HT1080 (cell line): ENCODE measurements around the gene CT83. TPM values are rescaled to one million over a fixed set of nuclear protein-coding genes. Genes with fewer than 3 reads are reported as not detected.

Experiments
- DNase-seq: peaks from one replicate; pipeline ENCODE4 v3.0.0-alpha.2; 2015; ENCODE audit warnings: low read depth
- polyA plus RNA-seq, 2 experiments: library from polyadenylated mRNA; depleted of rRNA; stranded (reverse); fragments of >200 nt; gene quantifications; 2 replicates each; pipeline ENCODE4 v1.2.3, GENCODE V29; 2015
- total RNA-seq: library from RNA; depleted of rRNA; stranded (reverse); fragments of >200 nt; shearing (Covaris generic); gene quantifications from 2 replicates; pipeline ENCODE4 v1.2.3, GENCODE V29; 2014; rRNA removed

Gene CT83, protein sequence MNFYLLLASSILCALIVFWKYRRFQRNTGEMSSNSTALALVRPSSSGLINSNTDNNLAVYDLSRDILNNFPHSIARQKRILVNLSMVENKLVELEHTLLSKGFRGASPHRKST
- not detected in 2 replicates for total RNA-seq
- polyA plus RNA-seq (2015; cell fraction: cytosol; rRNA removed): not detected in 2 replicates
- not detected in 2 replicates for polyA plus RNA-seq (2015; cell fraction: nucleus; rRNA removed)

DNA sequence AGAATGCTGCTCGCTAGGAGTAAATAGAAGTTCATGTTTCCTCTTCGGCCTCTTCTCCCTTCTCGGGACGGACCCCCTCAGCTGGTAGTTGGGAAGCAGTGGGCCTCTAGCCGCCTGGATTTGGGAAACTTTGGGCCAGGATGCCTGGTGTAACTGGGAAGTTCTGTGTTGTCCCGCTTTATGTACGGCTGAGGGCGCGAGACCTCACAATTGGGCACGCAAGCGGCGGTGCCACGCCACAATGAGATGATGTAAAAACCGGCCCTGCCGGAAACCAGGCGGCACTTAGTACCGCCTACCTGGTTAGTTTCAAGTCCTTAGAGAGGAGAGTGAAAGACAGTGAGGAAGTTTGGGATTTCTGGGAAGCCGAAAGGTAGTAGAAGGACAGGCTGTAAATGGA lies at the start of gene CT83:
Gene CT83, minus strand, starts transcription at position 155 of the 400 bp plus-strand sequence. Its CDS starts 120 bp downstream, at position 35.
- DNase-seq: no peak

DNA sequence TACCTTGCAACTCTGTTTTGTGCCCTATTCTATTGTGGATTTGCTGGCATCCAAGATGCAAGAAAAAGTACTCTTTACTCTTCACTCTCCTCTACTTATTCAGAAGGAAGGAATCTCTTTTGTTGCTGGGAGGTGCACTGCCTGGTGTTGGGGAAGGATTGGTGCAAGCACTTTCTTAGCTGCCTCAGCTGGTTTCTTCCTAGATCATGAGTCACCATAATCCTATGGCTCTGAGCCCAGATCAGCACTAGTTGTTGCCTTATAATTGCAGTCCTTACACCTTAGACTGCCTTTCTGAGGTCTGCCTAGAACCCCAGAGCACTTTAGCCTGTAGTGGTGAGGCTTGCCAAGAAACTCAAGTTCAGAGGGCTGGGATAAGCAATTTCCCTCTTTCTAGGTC lies 37.0 kb upstream of the CT83 start:
- peak; percentile 59 for DNase-seq

DNA sequence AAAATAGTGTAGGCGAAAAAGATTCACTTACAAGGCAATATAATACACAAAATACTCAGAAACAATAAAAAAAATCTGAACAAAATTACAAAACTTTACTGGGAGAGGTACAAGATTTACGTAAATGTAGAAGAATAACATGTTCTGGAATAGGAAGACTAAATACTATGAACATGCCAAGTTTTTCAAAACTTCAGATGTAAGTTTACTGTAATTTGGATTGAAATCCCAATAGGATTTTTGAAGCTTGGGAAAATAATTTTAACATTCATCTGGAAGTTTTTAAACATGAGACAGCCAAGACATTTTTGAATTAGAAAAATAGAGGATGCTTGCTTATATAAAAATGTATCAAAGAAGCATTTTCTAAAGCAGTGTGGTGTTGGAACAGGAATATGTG lies 30.5 kb upstream of the CT83 start:
- no peak for DNase-seq

DNA sequence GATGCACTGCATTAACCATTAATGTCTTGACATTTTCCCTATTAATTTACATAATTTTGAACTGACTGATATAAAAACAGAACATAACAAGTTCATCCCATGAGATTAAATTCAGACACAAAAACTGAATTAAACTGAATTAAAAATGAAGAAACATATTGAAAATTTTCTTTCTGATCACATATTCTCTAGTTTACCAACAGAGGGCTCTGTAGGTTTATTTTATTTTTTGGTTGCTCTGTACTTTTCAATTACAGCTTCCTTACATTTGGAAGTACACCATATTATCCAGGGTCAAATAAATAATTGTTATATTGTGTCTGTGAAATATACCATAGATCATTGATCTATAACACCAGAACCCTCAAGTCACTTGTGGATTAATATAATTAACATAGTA lies 27.3 kb upstream of the CT83 start:
- no peak for DNase-seq

- DNase-seq: no peak
These were observed 17.3 kb upstream of the CT83 start for GRCh38 chrX:116480059-116480458.

- no peak for DNase-seq
These were observed 13.6 kb downstream of the CT83 start for GRCh38 chrX:116449156-116449555.

DNA sequence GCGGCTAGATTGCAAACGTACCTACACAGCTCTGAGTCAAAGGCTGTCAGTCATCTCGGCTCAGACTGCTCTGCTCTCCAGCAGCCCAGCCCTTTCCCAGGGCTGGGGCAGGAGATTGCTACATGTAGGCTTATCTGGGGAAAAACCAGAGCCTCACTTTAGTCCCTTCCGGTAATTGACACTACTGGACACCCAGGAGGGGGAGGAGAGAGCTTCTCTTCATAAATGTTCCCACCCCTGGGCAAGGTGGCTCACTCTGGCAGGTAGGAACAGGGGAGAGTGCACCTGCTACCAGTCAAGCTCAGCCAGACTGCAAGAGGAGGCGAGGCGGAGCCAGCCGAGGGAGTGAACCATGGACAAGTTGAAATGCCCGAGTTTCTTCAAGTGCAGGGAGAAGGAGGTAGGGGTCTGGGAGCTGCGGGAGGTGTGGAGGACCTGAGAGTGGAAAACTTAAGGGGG lies 26.4 kb downstream of the CT83 start, which contains the start of gene SLC6A14:
Gene SLC6A14, plus strand, starts transcription at position 249 of the 459 bp plus-strand sequence. Its CDS starts 104 bp downstream, at position 353.
- DNase-seq: no peak

DNA sequence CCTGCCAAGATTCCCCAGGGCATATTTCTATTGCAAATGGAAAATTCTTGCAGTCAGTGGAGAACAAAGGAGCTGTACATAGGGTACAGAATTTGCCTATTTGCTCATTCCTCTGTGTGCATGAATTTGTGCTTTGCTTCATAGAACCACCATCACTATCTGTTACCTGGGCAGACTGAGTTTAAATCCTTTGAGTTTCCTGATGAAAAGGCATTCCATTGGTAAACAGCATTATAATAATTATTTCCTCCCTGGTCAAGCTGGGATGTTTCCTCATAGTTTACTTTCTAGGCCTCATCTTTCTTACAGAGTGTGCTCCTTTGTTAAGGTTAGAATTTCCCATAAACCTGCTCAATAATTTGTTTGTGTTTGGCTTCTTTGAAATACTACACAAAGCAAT lies 27.2 kb downstream of the CT83 start:
- no peak for DNase-seq

GRCh38 chrX:116427978-116428377 lies 34.8 kb downstream of the CT83 start:
- DNase-seq: no peak

DNA sequence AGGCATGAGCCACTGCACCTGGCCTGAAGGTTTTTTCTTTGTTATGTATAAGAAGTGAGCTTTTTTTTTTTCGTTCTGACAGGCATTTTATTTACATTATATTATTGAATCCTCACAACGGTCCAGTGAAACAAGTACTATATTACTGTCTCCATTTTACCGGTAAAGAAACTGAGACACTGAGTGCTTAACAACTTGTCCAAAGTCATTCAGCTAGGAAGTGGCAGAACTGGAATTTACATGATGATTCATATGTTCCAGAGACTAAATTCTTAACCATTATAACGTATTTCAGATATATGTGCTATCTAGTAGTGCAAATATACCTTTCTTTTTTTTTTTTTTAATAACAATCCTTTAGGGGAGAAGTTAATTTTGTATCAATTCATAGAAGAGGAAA lies 44.8 kb downstream of the CT83 start:
- DNase-seq: no peak

DNA sequence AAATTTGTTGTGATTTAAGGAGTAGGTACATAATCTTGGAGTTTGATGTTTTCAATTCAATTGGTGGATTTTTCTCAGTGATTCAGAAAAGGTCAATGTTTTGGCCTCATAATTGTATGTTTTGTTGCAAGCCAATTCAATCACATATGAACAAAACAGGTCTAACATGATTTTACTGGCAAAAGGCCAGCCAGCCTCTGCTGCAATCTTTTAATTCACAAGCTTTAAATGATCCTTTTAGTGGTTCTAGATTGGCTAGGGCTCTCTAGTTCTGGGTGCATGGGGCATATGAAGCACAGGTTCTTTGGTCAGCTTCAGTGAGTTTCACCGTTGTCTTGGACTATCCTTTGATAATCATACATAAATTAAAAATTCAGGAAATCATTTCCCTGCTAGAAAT lies 45.6 kb downstream of the CT83 start:
- no peak for DNase-seq

- DNase-seq: no peak
These were observed 49.5 kb downstream of the CT83 start for GRCh38 chrX:116413273-116413672.

Other genes starting within 250 kb of the CT83 start
- gene SLC6A14, start 26.4 kb downstream of the CT83 start, total RNA-seq: not detected in 2 replicates